ENCODE data around the gene ZNF618.

DNA sequence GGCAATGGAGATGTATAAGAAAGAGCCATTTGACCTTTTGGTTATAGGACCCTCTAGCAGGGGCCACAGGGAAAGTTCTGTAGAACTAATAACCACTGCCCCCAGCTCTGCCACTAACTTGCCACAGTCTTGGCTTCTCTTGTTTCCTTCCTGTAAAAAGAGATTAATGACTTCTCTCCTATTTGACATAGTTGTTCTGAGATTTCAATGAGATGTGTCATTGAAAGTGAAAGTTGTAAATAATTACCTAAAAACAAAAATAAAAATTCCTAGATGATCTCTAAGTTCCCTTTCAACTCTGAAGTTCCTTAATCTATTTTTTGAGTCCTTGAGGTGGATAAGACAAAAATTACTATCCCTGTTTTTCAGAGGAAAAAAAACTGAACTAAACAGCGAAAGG is 224.4 kb downstream of the ZNF618 start:
- TF ChIP-seq, protein P1, sequence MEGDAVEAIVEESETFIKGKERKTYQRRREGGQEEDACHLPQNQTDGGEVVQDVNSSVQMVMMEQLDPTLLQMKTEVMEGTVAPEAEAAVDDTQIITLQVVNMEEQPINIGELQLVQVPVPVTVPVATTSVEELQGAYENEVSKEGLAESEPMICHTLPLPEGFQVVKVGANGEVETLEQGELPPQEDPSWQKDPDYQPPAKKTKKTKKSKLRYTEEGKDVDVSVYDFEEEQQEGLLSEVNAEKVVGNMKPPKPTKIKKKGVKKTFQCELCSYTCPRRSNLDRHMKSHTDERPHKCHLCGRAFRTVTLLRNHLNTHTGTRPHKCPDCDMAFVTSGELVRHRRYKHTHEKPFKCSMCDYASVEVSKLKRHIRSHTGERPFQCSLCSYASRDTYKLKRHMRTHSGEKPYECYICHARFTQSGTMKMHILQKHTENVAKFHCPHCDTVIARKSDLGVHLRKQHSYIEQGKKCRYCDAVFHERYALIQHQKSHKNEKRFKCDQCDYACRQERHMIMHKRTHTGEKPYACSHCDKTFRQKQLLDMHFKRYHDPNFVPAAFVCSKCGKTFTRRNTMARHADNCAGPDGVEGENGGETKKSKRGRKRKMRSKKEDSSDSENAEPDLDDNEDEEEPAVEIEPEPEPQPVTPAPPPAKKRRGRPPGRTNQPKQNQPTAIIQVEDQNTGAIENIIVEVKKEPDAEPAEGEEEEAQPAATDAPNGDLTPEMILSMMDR (IDR thresholded peaks at IDR 0.05) = no peak
- no peak for TF ChIP-seq POLR2A (IDR thresholded peaks at IDR 0.05)
